H4 (cell line): ENCODE results near the gene TJP1. TPM values are rescaled to one million over a fixed set of nuclear protein-coding genes. Genes with fewer than 3 reads are reported as not detected.
"Not testable (repeated sequence)": the region's sequence is repeated elsewhere in the genome, so short reads cannot be mapped to it uniquely, and the experiment has no call there.

ENCODE experiments used
- DNase-seq: peaks from one replicate; pipeline ENCODE4 v3.0.0-alpha.2; 2015; ENCODE audit warnings: low spot score
- total RNA-seq: library from RNA; depleted of rRNA; stranded (reverse); fragments of >200 nt; shearing (Covaris generic); gene quantifications from 2 replicates; pipeline ENCODE4 v1.2.3, GENCODE V29; 2014

Gene TJP1
- total RNA-seq, 1 experiment from 2014 or later = 27.3 TPM

DNA sequence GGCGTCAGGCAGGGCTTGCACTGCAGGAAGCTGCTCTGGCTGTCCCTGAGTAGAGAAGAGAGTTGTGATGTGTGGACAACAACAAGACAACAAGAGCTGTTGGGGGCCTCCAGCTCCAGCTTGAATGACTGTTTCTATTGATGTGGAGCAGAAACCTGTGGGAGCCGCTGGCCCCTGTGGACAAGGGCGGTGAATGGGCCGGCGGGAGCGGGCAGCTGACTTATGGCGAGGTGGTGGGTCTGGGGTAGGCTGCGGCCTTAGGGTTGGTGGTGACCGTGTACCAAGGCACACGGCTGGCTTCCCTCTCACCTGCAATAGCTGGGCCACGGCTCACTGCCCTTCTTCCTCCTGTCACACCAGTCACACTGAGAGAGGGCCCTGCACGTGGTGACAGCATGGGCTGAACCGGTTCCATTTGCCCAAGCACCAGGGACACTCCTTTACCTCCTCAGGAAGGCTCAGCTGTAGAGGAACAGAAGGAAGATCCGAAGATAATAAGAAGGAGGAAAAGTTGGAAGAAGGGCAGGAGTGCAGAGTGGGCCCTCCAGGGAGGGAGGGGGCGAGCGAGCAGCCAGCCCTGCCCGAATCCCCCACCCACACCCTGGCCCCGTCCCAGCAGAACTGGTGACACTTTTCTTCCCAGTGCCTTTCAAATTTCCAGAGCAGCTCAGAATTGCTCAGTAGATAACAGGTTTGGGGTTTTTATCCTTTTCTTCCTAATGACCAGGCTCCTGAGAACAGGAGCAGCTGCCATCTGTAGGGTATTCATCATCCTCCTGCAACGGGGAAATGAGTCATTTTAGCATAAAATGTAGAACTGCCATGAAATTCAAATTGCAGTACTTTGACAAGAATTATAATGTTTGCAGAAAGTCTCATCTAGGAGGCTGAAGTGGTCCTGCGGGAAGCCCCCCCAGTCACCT, 136.9 kb downstream of the TJP1 start:
- no peak for DNase-seq

DNA sequence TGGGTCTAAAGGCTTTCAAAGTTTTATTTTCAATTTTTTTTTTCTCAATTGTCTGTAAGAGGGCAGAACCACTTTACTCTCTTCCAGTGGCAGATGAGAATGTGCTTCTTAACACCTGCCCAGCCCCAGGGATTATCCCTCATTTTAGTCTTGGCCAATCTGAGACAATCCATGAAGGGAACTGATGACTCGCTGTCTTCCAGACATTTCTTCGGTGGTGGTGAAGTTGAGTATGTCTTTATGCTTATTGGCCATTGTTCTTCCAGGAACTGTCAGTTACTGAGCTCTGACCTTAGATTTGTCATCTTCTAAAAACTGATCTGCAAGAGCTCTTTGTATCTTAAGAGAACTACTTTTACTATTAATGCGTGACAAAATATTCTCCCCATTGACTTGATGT, 139.5 kb downstream of the TJP1 start:
- no peak for DNase-seq

DNA sequence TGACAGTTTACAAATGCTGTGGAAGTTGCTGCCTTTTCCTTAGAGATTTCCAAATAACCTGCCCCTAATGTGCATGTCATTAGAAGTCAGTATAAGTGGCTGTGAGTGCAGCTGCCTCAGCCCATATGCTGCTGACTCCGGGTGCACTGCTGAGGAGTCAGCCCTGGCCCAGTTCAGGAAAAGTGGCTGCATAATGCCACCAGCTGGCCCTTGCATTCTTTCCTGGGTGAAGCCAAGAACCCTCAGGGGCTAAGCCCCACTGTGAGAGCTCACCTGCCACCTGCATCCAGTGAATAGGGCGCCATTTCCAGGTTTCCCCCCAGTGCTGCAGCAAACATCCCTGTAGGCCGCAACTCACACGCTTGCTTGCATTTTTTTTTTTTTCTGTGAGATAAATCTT, 139.9 kb downstream of the TJP1 start:
- no peak for DNase-seq

DNA sequence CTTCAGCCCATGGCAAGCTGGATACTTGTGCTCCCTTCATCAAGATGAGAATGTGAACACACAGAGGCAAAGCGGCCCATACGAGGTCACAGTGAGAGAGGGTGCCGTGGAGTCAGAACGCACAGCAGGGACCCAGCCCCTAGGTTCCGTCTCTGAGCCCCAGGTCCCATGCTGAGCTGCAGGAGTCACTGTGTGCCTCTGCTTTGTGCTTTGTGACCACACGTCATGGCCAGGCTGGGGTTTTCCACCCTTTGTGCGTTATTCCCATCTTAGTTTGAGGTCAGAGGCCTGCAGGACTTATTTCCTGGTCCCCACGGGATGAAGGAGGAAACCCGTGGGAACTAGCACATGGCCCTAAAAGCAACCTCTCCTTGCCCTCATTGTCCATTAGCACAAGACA, 140.3 kb downstream of the TJP1 start:
- no peak for DNase-seq

DNA sequence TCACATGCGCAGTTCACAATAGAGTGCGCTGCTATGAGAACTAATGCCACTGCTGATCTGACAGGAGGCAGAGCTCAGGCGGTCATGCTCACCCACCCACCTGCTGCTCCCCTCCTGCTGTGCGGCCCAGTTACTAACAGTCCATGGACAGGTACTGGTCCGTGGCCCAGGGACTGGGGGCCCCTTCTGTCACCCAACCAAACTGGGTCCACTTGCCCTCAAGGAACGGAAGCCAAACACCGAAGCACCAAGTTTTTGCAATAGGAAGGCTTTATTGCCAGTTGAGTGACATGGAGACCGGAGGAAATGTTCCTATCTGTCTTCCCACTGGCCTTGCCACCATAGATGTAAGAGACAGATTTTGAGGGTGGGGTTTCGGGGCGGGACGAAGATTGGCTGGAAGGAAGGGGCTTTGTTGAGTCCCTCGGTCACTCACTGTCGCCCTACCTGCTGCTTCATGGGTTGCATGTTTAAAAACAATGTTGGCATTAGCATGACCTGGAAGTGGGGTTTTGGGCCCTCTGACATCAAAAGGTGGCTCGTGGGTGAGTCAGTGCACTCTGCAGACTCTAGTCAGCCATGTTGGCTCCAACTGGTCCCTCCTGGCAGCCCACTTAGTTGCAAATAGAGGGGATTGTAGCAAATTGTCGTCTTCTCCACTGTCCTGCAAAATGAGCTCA, 141.0 kb downstream of the TJP1 start:
- DNase-seq = no peak

DNA sequence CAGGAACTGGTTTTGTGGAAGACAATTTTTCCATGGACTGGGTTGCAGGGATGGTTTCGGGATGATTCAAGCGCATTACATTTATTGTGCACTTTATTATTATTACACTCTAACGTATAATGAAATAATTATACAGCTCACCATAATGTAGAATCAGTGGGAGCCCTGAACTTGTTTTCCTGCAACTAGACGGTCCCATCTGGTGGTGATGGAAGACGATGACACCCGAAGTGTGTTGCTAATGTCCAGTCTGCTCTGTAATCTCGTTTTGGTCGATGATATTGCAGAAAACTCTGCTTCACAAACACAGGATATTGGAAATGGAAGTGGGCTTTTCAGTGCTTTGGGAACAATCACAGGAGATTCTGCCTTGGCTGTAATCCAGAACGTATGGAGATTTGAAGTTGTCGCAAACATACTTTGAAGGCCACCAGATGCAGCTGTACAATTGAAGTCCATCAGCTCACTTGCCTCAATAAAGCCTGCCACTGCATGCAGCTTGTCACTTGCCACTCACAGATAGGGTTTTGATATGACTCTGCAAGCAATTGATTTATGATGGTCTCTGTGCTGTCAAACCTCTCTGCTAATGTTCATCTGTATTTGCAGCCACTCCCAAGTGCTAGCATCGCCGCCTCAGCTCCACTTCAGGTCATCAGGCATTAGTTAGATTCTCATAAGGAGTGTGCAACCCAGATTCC, 141.7 kb downstream of the TJP1 start:
- no peak for DNase-seq

DNA sequence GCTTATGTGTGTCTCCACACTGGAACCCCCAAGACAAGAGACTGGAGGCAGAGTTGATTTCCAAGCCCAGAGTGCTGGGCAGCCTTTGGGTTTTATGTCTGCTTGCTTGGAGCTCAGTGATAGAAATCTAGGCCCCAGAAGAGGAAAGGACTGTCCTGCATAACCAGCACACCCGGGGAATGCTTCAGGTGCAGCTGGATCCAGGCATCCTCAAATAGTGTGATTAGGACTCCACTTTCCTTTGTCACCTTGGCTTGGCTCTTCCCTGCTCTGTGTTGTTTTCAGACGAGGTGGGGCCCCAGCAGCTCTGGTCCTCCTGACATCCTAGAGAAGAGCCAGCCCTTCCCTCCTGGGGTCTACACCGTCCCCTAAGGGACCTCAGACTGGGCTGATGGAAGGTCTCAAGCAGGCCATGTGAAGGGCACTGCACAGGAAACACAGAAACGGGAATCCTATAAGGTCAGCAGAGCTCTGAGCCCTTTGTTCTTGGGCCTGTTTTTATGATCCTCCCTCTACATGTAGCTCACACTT, 143.7 kb downstream of the TJP1 start:
- no peak for DNase-seq

DNA sequence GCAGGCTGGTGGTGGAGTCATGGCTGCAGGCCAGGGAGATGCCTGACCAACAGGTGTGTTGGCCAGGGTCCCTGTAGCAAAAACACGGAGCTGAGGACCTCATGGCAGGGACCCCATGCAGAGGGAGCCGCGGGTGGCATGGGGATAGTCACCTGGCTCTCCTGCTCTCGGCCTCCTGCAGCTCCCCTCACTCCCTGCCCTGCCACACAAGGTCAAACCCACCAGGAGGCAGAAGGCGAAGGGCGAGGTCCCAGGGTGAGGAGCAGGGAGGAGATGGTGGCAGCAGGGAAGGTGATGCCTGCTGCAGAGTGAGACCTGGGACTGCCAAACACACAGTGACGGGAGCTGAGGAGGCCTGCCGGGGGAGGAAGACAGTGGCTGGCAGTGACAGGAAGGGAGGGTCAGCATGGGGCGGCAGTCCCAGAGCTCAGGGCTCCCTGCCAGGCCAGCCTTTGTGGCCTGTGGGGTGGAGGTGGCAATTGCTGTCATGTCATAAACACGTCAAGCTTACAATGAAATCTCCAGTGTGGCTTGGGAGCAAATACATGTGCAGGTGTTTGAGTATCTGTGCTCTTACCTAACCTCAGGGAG, 144.3 kb downstream of the TJP1 start:
- no peak for DNase-seq

DNA sequence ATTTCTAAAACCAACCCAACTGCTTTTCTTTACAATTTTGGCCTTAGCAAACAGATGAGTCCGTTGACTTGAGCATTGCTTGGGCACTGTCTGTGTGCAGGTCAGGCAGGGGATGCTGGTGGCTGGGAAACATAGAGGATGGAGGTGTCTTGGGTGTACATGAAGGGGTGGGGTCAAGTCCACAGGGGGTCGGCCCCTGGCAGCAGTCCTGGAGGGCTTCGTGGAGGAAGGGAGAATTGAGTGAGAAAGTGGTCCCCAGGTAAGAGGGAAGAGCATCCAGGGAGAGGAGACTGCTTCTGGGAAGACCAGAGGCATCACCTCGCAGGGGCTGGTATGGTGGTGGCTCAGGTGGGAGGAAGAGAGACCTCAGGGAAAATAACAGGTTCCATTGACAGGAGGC, 144.8 kb downstream of the TJP1 start:
- no peak for DNase-seq

DNA sequence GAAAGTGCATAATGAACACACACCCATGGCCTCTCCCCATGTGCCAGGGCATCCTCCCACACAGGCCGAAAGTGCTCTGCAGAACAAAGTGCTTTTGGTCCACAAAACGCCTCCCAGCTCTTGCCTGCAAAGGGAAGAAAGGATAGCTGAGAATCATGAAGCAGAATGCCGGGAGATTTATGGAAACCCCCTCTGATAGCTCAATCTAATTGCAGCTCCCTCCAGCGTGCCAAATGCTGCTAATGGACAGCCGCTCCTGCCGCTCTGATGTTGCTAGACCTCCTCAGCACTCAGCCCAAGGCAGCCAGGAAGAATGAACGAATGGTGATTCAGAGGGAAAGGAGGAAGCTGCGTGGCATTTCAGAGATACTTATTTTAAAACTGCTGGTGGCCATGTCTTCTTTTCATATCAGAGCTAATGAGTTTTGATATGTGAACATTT, 145.3 kb downstream of the TJP1 start:
- DNase-seq = no peak

DNA sequence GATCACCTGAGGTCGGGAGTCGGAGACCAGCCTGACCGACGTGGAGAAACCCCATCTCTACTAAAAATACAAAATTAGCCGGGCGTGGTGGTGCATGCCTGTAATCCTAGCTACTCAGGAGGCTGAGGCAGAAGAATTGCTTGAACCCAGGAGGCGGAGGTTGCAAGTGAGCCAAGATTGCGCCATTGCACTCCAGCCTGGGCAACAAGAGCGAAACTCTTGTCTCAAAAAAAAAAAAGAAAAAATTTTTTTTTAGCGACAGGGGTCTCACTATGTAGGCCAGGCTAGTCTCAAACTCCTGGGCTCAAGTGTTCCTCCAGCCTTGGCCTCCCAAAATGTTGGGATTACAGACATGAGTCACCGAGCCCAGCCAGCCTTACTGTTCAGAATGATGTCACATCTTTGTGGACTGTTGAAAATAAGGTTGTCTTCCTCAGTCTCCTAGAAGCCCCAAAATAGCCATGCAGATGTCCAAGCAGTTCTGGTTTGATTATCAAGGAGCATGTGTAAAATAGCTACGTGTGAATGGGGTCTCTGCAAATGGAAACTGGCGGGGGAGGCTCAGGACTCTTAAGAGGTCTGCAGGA, 145.8 kb downstream of the TJP1 start:
- DNase-seq = not testable (repeated sequence)

DNA sequence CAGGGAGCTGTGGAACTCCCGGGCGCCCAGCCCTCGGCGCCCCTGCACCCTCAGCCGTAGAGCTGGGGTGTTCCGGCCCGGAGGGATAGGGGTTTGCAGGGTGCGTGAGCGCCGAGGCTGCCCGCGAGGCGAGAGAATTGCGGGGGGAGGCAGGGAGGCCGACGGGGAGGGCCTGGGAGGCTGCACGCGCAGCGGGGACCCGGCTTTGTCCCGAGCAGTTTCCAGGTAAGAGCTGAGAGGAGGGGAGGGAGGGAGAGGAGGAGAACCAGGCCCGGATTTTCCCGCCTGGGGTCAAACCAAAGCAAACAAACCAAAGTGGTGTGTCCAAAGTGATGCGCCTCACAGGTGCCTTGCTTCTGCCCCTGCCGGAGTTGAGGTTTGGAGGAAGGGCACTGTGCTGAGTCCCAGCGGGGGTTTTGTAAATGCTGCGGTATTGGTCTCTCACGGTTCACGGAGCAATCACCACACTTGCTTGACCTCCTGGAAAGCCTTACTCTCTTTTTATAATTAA, 146.4 kb downstream of the TJP1 start:
- no peak for DNase-seq

DNA sequence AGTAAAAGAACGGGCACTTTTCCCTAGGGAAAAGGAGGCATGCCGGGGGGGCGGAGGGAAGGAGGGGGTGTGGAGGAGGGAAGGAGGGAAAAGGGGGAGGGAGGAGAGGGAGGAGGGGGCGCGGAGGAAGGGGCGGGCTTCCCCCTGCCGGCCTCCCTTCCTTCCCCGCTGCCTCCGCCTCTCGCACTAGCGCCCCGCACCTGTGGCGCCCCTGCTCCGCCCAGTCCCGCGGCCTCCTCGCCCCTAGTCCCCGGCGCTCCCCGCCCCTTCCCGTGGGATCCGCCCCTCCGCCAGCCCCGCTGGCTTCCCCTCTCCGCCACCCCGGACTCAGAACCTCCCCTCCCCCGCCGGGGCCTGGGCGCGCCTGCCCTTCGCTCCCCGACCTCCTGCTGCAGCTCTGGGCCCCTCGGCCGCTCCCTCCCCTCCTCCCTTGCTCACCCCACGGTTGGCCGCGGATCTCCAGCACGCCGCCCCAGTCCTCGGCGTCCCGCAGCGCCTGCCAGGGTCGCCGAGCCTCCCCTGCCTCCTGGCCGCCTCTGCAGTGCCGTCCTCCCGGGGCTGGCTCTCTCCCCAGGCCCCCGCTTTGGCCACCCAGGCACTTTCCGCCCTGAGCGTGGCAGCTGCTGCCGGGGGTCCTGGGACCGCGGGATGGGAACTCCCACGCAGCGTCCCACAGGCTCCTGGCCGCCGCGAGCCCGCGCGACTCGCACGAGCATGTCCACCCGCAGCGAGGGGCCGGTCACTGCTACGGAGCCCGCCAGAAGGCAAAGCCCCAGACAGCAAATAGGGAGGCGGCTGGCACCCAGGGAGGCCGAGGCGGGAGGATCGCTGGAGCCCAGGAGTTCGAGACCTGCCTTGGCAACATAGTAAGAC, 147.4 kb downstream of the TJP1 start:
- DNase-seq = no peak

DNA sequence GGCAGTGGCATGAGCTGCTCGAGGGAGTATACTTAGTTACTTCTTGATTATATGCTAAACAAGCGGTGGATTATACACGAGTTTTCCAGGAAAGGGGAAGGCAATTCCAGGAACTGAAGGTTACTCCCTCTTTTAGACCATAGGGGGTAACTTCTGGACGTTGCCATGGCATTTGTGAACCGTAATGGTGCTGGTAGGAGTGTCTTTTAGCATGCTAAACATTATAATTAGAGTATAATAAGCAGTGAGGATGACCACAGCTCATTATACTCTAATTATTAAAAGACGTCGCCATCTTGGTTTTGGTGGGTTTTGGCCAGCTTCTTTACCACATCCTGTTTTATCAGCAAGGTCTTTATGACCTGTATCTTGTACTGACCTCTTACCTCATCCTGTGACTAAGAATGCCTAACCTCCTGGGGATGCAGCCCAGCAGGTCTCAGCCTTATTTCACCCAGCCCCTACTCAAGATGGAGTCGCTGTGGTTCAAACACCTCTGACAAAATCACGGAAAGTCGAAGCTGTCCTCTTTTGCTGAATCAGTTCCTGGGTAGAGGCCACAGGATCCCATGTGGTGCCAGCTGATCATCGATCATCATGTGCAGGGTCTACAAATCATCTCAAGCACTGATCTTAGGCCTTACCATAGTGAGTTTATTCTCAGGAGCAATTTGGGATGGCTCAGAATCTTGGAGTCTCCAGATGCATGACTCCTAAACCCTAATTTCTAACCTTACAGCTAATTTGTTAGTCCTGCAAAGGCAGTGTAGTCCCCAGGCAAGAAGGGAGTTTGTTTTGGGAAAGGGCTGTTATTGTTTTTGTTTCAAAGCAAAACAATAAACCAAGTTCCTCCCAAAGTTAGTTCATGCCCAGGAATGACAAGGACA, 149.1 kb downstream of the TJP1 start:
- peak; percentile 74 for DNase-seq

DNA sequence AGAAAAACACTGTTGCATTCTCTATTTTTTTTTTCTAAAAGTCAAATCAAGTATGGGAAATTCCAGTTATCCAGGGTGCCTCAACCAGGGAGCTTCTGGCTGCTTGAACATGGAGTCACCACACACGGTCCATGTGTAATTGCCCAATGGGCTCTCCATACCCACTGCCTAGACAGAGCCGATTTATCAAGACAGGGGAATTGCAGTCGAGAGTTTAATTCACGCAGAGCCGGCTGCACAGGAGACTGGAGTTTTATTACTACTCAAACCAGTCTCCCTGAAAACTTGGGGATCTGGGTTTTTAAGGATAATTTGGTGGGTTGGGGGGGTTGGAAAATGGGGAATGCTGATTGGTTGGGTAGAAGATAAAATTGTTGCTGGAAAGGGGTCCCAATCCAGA, 149.8 kb downstream of the TJP1 start:
- DNase-seq = no peak

DNA sequence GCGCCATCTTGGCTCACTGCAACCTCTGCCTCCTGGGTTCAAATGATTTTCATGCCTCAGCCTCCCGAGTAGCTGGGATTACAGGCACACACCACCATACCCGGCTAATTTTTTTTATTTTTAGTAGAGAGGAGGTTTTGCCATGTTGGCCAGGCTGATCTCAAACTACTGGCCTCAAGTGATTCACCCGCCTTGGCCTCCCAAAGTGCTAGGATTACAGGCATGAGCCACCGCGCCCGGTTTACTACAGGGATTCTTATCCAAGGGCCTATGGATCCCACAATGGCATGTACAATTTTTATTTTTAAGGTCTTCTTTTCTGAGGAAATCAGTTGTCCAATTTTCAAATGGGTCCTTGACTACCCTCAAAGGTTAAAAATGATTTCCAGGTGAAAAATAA, 150.2 kb downstream of the TJP1 start:
- not testable (repeated sequence) for DNase-seq

DNA sequence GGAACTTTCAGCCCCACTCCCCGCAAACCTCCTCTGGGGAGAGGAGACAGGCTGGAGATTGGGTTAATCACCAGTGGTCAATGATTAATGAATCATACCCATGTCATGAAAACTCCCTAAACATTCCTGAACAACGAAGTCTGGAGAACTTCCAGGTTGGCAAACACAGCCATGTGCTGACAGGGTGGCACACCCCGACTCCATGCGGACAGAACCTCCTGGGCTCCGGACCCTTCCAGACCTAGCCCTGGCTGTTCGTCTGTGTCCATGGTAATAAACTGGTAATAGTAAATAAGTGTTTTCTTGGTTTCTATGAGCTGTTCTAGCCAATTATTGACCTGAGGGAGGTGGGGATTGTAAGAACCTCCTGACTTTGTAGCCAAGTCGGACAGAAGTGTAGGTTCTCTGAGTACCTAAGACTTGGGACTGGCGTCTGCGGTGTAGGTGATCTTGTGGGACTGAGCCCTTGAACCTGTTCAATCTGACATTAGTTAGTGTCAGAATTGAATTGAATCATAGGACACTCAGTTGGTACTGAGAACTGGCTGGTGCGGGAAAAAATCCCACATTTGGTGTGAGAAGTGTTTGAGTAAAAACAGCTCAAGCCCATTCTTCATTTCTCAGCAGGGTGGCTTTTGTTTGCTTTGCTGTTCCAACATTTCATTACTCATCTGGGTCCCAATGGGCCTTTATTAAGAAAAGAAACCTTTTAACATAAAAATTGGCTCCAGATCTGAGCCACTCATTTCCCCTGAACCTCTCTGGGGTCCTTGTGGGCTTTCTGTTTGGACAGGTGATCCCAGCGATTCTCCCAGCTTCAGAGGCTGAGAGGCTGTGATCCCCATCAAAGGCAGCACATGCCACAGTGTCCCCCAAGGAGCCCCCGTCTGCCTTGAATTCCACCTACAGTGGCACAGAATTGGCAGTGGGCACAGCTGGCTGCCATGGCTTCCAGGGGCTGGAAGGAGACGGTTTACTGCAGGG, 151.0 kb downstream of the TJP1 start:
- peak; percentile 68 for DNase-seq

DNA sequence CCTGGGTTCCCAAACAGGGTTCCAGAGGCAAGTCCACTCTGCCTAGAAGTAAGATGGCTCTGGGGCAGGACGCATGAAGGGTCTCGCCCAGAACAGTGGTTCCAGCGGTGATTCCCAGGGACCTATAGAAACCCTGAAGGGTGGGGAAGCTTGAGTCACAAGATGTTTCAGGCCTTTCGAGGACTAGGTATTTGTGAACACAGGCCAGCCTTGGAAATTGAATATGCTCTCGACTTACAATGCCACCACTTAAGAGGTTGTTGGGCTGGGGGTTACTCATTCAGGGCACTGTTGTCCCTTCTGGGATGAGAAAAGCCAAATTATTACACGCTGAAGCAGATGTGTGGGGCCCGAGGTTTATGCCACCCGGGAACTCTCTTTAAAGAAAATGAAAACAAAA, 152.0 kb downstream of the TJP1 start:
- no peak for DNase-seq
